ENCODE results near the gene ZFYVE9.

ZFYVE9 gene

GRCh38 chr1:52234708-52235107 is 92.8 kb downstream of the ZFYVE9 start:
- Histone ChIP-seq H3K27me3 (replicated peaks; ENCODE audit: insufficient read depth, low read length) (no peaks in the 10 kb centered on the region), H3K4me2 (ENCODE audit: low read depth, low read length) (no peak overlapping the region)

GRCh38 chr1:52235646-52236045 is 93.8 kb downstream of the ZFYVE9 start:
- Histone ChIP-seq H3K27ac (ENCODE audit: low read length) (no peak overlapping the region), H3K9me2 (replicated peaks; ENCODE audit: insufficient read depth, low read length) (no peaks in the 10 kb centered on the region), H3K4me3 (ENCODE audit: low read length) (no peak overlapping the region), H3K9me3 (replicated peaks; ENCODE audit: insufficient read depth, low read length) (no peaks in the 10 kb centered on the region), H3K4me2 (ENCODE audit: low read depth, low read length) (no peak overlapping the region), H3F3A (ENCODE audit: insufficient read depth, low read length) (no peaks in the 10 kb centered on the region), H4K20me1 (ENCODE audit: insufficient read depth, low read length) (no peaks in the 10 kb centered on the region), H3K27me3 (replicated peaks; ENCODE audit: insufficient read depth, low read length) (no peaks in the 10 kb centered on the region), H3K79me2 (ENCODE audit: low read length) (no peaks in the 10 kb centered on the region), H3K4me1 (ENCODE audit: low read length) (peaks cover 4% of the 10 kb centered on the region; the same call in 1 of the 2 replicates), H2AFZ (ENCODE audit: low read length) (no peak overlapping the region), H3K9ac (ENCODE audit: low read length) (no peak overlapping the region), H3K36me3 (replicated peaks; ENCODE audit: insufficient read depth, low read length) (no peaks in the 10 kb centered on the region)
- TF ChIP-seq EZH2 (optimal IDR thresholded peaks at IDR 0.05; ENCODE audit: low read depth, low read length) (no peak), EZH2phosphoT487 (IDR thresholded peaks at IDR 0.05; ENCODE audit: low read length) (no peak)
- TF ChIP-seq, protein P1, sequence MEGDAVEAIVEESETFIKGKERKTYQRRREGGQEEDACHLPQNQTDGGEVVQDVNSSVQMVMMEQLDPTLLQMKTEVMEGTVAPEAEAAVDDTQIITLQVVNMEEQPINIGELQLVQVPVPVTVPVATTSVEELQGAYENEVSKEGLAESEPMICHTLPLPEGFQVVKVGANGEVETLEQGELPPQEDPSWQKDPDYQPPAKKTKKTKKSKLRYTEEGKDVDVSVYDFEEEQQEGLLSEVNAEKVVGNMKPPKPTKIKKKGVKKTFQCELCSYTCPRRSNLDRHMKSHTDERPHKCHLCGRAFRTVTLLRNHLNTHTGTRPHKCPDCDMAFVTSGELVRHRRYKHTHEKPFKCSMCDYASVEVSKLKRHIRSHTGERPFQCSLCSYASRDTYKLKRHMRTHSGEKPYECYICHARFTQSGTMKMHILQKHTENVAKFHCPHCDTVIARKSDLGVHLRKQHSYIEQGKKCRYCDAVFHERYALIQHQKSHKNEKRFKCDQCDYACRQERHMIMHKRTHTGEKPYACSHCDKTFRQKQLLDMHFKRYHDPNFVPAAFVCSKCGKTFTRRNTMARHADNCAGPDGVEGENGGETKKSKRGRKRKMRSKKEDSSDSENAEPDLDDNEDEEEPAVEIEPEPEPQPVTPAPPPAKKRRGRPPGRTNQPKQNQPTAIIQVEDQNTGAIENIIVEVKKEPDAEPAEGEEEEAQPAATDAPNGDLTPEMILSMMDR (IDR thresholded peaks at IDR 0.05; ENCODE audit: low read length), result no peak
- no peak for DNase-seq

More at GRCh38 chr1:52234708-52235107, 92.8 kb downstream of the ZFYVE9 start:
- Histone ChIP-seq H3K27ac (ENCODE audit: low read length) (no peak overlapping the region), H3K9me2 (replicated peaks; ENCODE audit: insufficient read depth, low read length) (no peaks in the 10 kb centered on the region), H2AFZ (ENCODE audit: low read length) (no peak overlapping the region), H3F3A (ENCODE audit: insufficient read depth, low read length) (no peaks in the 10 kb centered on the region), H3K79me2 (ENCODE audit: low read length) (no peaks in the 10 kb centered on the region), H3K9me3 (replicated peaks; ENCODE audit: insufficient read depth, low read length) (no peaks in the 10 kb centered on the region), H3K4me3 (ENCODE audit: low read length) (no peak overlapping the region), H3K36me3 (replicated peaks; ENCODE audit: insufficient read depth, low read length) (no peaks in the 10 kb centered on the region), H4K20me1 (ENCODE audit: insufficient read depth, low read length) (no peaks in the 10 kb centered on the region), H3K4me1 (ENCODE audit: low read length) (peaks cover 4% of the 10 kb centered on the region; the same call in 1 of the 2 replicates), H3K9ac (ENCODE audit: low read length) (no peak overlapping the region)
- TF ChIP-seq EZH2 (optimal IDR thresholded peaks at IDR 0.05; ENCODE audit: low read depth, low read length) (no peak), EZH2phosphoT487 (IDR thresholded peaks at IDR 0.05; ENCODE audit: low read length) (no peak)
- TF ChIP-seq, protein P1 (IDR thresholded peaks at IDR 0.05; ENCODE audit: low read length), result no peak
- no peak for DNase-seq

- no peak for DNase-seq
- H3K9me2 ChIP-seq (replicated peaks; ENCODE audit: insufficient read depth, low read length), result no peaks in the 10 kb centered on the region
- peaks cover 4% of the 10 kb centered on the region; the same call in 1 of the 2 replicates for H3K4me1 ChIP-seq (ENCODE audit: low read length)
Measured at GRCh38 chr1:52237430-52237829, 95.5 kb downstream of the ZFYVE9 start.

More at GRCh38 chr1:52237430-52237829, 95.5 kb downstream of the ZFYVE9 start:
- H3K4me2 ChIP-seq (ENCODE audit: low read depth, low read length), result no peak overlapping the region
- no peak overlapping the region for H2AFZ ChIP-seq (ENCODE audit: low read length)
- H3K27me3 ChIP-seq (replicated peaks; ENCODE audit: insufficient read depth, low read length), result no peaks in the 10 kb centered on the region
- no peaks in the 10 kb centered on the region for H3K79me2 ChIP-seq (ENCODE audit: low read length)
- H3K36me3 ChIP-seq (replicated peaks; ENCODE audit: insufficient read depth, low read length), result no peaks in the 10 kb centered on the region
- no peaks in the 10 kb centered on the region for H3K9me3 ChIP-seq (replicated peaks; ENCODE audit: insufficient read depth, low read length)
- H4K20me1 ChIP-seq (ENCODE audit: insufficient read depth, low read length), result no peaks in the 10 kb centered on the region
- H3K27ac ChIP-seq (ENCODE audit: low read length), result no peak overlapping the region
- H3F3A ChIP-seq (ENCODE audit: insufficient read depth, low read length), result no peaks in the 10 kb centered on the region
- no peak overlapping the region for H3K4me3 ChIP-seq (ENCODE audit: low read length)
- no peak overlapping the region for H3K9ac ChIP-seq (ENCODE audit: low read length)
- TF ChIP-seq, protein P1 (IDR thresholded peaks at IDR 0.05; ENCODE audit: low read length), result no peak
- TF ChIP-seq EZH2 (optimal IDR thresholded peaks at IDR 0.05; ENCODE audit: low read depth, low read length), result no peak
- TF ChIP-seq EZH2phosphoT487 (IDR thresholded peaks at IDR 0.05; ENCODE audit: low read length), result no peak

All from MM.1S (cell line).